Fibroblast of lung (primary cell): ENCODE data around the gene RTF1.

Experiments
- EZH2 ChIP-seq: IDR thresholded peaks from 2 replicates; pipeline ENCODE4 v1.5.1; 2012; ENCODE audit warnings: low read length, control low read depth, mild to moderate bottlenecking; ENCODE audit errors: missing control alignments
- TF ChIP-seq, protein P1 (sequence below), 2 donors: IDR thresholded peaks in 1 of 2; conservative IDR thresholded peaks in 1 of 2; 1 replicate in 1 of 2; 2 replicates in 1 of 2; pipeline ENCODE4 v1.5.1; 2011 to 2012; ENCODE audit warnings: low read length in 2 of 2, control low read depth in 1 of 2, inconsistent platforms in 1 of 2, low read depth in 1 of 2, mild to moderate bottlenecking in 1 of 2

DNA sequence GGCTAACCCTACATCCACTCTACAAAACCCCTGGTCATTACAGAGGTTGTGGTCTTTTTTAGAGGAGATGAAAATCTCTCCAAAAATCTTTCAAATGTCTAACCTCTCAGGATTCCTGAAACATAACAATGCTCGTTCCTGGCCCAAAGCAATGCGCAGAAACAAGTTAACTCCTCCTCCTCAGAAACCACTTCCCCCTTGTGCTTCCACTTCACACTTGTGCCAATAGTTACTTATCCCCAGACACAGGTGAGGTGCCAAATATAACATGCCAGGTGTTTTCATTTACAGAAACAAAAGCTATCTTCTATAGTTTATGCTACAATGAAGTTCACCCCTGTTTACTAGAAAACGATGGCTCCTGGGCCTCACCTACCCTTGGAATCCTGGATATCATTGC, 20.8 kb upstream of the RTF1 start:
- TF ChIP-seq, protein P1, sequence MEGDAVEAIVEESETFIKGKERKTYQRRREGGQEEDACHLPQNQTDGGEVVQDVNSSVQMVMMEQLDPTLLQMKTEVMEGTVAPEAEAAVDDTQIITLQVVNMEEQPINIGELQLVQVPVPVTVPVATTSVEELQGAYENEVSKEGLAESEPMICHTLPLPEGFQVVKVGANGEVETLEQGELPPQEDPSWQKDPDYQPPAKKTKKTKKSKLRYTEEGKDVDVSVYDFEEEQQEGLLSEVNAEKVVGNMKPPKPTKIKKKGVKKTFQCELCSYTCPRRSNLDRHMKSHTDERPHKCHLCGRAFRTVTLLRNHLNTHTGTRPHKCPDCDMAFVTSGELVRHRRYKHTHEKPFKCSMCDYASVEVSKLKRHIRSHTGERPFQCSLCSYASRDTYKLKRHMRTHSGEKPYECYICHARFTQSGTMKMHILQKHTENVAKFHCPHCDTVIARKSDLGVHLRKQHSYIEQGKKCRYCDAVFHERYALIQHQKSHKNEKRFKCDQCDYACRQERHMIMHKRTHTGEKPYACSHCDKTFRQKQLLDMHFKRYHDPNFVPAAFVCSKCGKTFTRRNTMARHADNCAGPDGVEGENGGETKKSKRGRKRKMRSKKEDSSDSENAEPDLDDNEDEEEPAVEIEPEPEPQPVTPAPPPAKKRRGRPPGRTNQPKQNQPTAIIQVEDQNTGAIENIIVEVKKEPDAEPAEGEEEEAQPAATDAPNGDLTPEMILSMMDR (conservative IDR thresholded peaks at IDR 0.05 in 1 of 2, IDR thresholded peaks at IDR 0.05 in 1 of 2; ENCODE audit: low read depth in 1 of 2, low read length in 2 of 2) = no peak
- no peak for TF ChIP-seq EZH2
